A549 (cell line): ENCODE data around the gene SNTG2. TPM values are rescaled to one million over a fixed set of nuclear protein-coding genes. Genes with fewer than 3 reads are reported as not detected.

ENCODE experiments used
- ATAC-seq, 2 experiments: fragments of 200-7000 bp in 1 of 2; fragments of >200 bp in 1 of 2; cut with Nextera tagmentation in 1 of 2; cut with Tn5 transposase in 1 of 2; 3 replicates each; pipeline versions ENCODE4 v1.8.0 to v1.9.1; 2018 to 2020; ENCODE audit warnings: mild to moderate bottlenecking in 1 of 2, moderate library complexity in 1 of 2
- CTCF ChIA-PET: fragments of 300-600 bp; sonication (Branson Sonifier 250); formaldehyde crosslinking; extraction: SDS; loops from one replicate; lab custom pipeline; 2021; ENCODE audit warnings: antibody characterized with exemption, inconsistent platforms; lab: Yijun Ruan, JAX
- POLR2A ChIA-PET: fragments of 350-600 bp; formaldehyde crosslinking; extraction: SDS; loops from one replicate; lab custom pipeline; 2021; ENCODE audit warnings: antibody characterized with exemption, inconsistent platforms; lab: Yijun Ruan, JAX
- DNase-seq, 2 experiments: peaks; one replicate each; pipeline versions ENCODE4 v3.0.0 to v3.0.0-alpha.2; 2011 to 2016; ENCODE audit warnings: low read depth in 1 of 2, low spot score in 1 of 2
- FAIRE-seq: peaks from 2 replicates; lab custom pipeline; 2011; peaks lifted over from hg19 to GRCh38; lab: Jason Lieb, UNC
- H3K27ac ChIP-seq, 2 experiments: fragments of >200 bp; sonication (Bioruptor Twin); formaldehyde crosslinking; 3 replicates each; pipeline ENCODE4 v1.5.1; 2016 to 2017
- H3K4me1 ChIP-seq: fragments of >200 bp; sonication (Bioruptor Twin); formaldehyde crosslinking; 3 replicates; pipeline ENCODE4 v1.6.1; 2016
- H3K4me2 ChIP-seq: fragments of >200 bp; sonication (Bioruptor Twin); formaldehyde crosslinking; 3 replicates; pipeline ENCODE4 v1.6.1; 2016
- H3K4me3 ChIP-seq: fragments of >200 bp; sonication (Bioruptor Twin); formaldehyde crosslinking; 3 replicates; pipeline ENCODE4 v1.5.1; 2016
- H3K9me3 ChIP-seq: fragments of >200 bp; sonication (Bioruptor Twin); formaldehyde crosslinking; 3 replicates; pipeline ENCODE4 v1.6.1; 2016
- BCL3 ChIP-seq: fragments of >200 bp; sonication (Bioruptor Twin); formaldehyde crosslinking; IDR thresholded peaks from 3 replicates; pipeline ENCODE4 v1.6.1; 2016
- BHLHE40 ChIP-seq: IDR thresholded peaks from 2 replicates; pipeline ENCODE4 v1.6.1; 2012; ENCODE audit warnings: low read depth, low read length, inconsistent platforms
- CHD4 ChIP-seq: fragments of 200-600 bp; sonication (generic); IDR thresholded peaks from 2 replicates; pipeline ENCODE4 v1.6.1; 2016; ENCODE audit warnings: antibody characterized with exemption, mild to moderate bottlenecking, borderline replicate concordance
- EHF ChIP-seq: fragments of 250-450 bp; sonication (Bioruptor Pico); IDR thresholded peaks from 2 replicates; pipeline ENCODE4 v1.5.0; 2020; ENCODE audit warnings: mild to moderate bottlenecking
- ELK1 ChIP-seq: fragments of 150-350 bp; IDR thresholded peaks from 2 replicates; pipeline ENCODE4 v1.6.1; 2014; ENCODE audit warnings: low read depth, mild to moderate bottlenecking, low read length
- FOSL2 ChIP-seq, 2 experiments: fragments of 450-650 bp in 1 of 2; fragments of >200 bp in 1 of 2; sonication (Bioruptor Twin) in 1 of 2; formaldehyde crosslinking; IDR thresholded peaks; 2 replicates each; pipeline versions ENCODE4 v1.5.0 to v1.6.1; 2016 to 2020; ENCODE audit warnings: mild to moderate bottlenecking in 1 of 2, moderate library complexity in 1 of 2
- FOXS1 ChIP-seq: fragments of 250-450 bp; sonication (Bioruptor Pico); IDR thresholded peaks from 2 replicates; pipeline ENCODE4 v1.5.0; 2020; ENCODE audit warnings: mild to moderate bottlenecking, moderate library complexity
- HES2 ChIP-seq: fragments of >200 bp; sonication (Bioruptor Twin); formaldehyde crosslinking; IDR thresholded peaks from 2 replicates; pipeline ENCODE4 v1.6.1; 2016
- HEYL ChIP-seq: fragments of 250-450 bp; sonication (Bioruptor Pico); IDR thresholded peaks from 2 replicates; pipeline ENCODE4 v1.8.0; 2021; ENCODE audit warnings: mild to moderate bottlenecking, moderate library complexity
- KDM5A ChIP-seq: fragments of 200-600 bp; sonication (generic); IDR thresholded peaks from 2 replicates; pipeline ENCODE4 v1.6.1; 2016; ENCODE audit warnings: antibody characterized with exemption, mild to moderate bottlenecking
- MAFK ChIP-seq: fragments of 450-650 bp; IDR thresholded peaks from 2 replicates; pipeline ENCODE4 v1.6.1; 2014; ENCODE audit not compliant: partially characterized antibody
- MAX ChIP-seq: IDR thresholded peaks from 2 replicates; pipeline ENCODE4 v1.6.1; 2012
- NFE2L2 ChIP-seq: fragments of 150-350 bp; conservative IDR thresholded peaks from 2 replicates; pipeline ENCODE4 v1.6.1; 2014; ENCODE audit warnings: low read length
- NPAS2 ChIP-seq: fragments of 250-450 bp; sonication (Bioruptor Pico); IDR thresholded peaks from 2 replicates; pipeline ENCODE4 v1.8.0; 2022; ENCODE audit warnings: mild to moderate bottlenecking, moderate library complexity, borderline replicate concordance
- NR3C1 ChIP-seq: fragments of >200 bp; sonication (Bioruptor Twin); formaldehyde crosslinking; IDR thresholded peaks from 3 replicates; pipeline ENCODE4 v1.6.1; 2017
- PHF8 ChIP-seq: fragments of 200-600 bp; sonication (generic); IDR thresholded peaks from 2 replicates; pipeline ENCODE4 v1.6.1; 2016; ENCODE audit warnings: low read depth, mild to moderate bottlenecking, antibody characterized with exemption, moderate library complexity, borderline replicate concordance
- POLR2A ChIP-seq: IDR thresholded peaks from 2 replicates; pipeline ENCODE4 v1.6.1; 2012; ENCODE audit warnings: mild to moderate bottlenecking, low read length
- RAD21 ChIP-seq, 2 experiments: fragments of >200 bp in 1 of 2; sonication (Bioruptor Twin) in 1 of 2; formaldehyde crosslinking in 1 of 2; IDR thresholded peaks in 1 of 2; conservative IDR thresholded peaks in 1 of 2; 2 replicates in 1 of 2; 3 replicates in 1 of 2; pipeline ENCODE4 v1.6.1; 2012 to 2018; ENCODE audit warnings: inconsistent platforms in 1 of 2
- RNF2 ChIP-seq: fragments of 200-600 bp; sonication (generic); IDR thresholded peaks from 2 replicates; pipeline ENCODE4 v1.6.1; 2016; ENCODE audit warnings: low read depth, mild to moderate bottlenecking, antibody characterized with exemption, moderate library complexity, borderline replicate concordance
- USF2 ChIP-seq: fragments of 450-650 bp; IDR thresholded peaks from 2 replicates; pipeline ENCODE4 v1.6.1; 2014; ENCODE audit warnings: antibody characterized with exemption
- ZC3H11A ChIP-seq: fragments of 450-650 bp; IDR thresholded peaks from 2 replicates; pipeline ENCODE4 v1.6.1; 2014; ENCODE audit warnings: antibody characterized with exemption, mild to moderate bottlenecking
- ZNF302 ChIP-seq: fragments of 250-450 bp; sonication (Bioruptor Pico); IDR thresholded peaks from 2 replicates; pipeline ENCODE4 v1.9.0; 2021; ENCODE audit warnings: inconsistent platforms, mild to moderate bottlenecking, moderate library complexity
- WGBS: methylation state at CpG from one replicate; pipeline ENCODE4 v1.1.6; 2017; ENCODE audit errors: missing lambda C conversion rate; 5-methylcytosine and 5-hydroxymethylcytosine counted together
- polyA plus RNA-seq, 4 experiments: library from polyadenylated mRNA; depleted of rRNA in 3 of 4; stranded (reverse); fragments of >200 nt; fragmentation: RNase III in 1 of 4; extraction: RNeasy Plus Mini Kit Qiagen cat#74134 plus additional on column Dnase treatment in 1 of 4; gene quantifications; 2 replicates in 3 of 4; 3 replicates in 1 of 4; pipeline ENCODE4 v1.2.3, GENCODE V29; 2011 to 2017

SNTG2 gene
- polyA plus RNA-seq, 2 of the 4 experiments (the other 2 are of a cell fraction), result not detected

GRCh38 chr2:1339388-1340140 is 388.9 kb downstream of the SNTG2 start:
- no peaks in the 10 kb centered on the region for H3K4me1 ChIP-seq
- TF ChIP-seq RNF2 (no peak), EHF (CRISPR knock-in tag) (no peak), NR3C1 (no peak), HES2 (no peak), BHLHE40 (no peak), MAX (no peak), CHD4 (no peak), POLR2A (no peak), ELK1 (no peak), FOSL2 (IDR thresholded peaks at IDR 0.05) (no peak), FOSL2 (CRISPR knock-in tag; IDR thresholded peaks at IDR 0.05) (no peak), HEYL (no peak), ZNF302 (CRISPR knock-in tag) (no peak)
- no peak for FAIRE-seq
- no peaks in the 10 kb centered on the region for H3K9me3 ChIP-seq
- H3K4me3 ChIP-seq, result no peak overlapping the region
- H3K27ac ChIP-seq, result no peak overlapping the region
- ATAC-seq, result no peak
- whole genome bisulfite sequencing, result 18% methylated on average over 10 of the region's 10 CpGs
- ChIA-PET CTCF (no interaction called here), POLR2A (no interaction called here)
- DNase-seq, result no peak
- H3K4me2 ChIP-seq, result no peak overlapping the region

GRCh38 chr2:1340141-1340512 is 389.5 kb downstream of the SNTG2 start:
- H3K4me2 ChIP-seq, result no peak overlapping the region
- H3K27ac ChIP-seq, result no peak overlapping the region
- FAIRE-seq, result no peak
- ChIA-PET POLR2A (no interaction called here), CTCF (no interaction called here)
- no peaks in the 10 kb centered on the region for H3K9me3 ChIP-seq
- ATAC-seq, result no peak
- no peak for DNase-seq
- TF ChIP-seq EHF (CRISPR knock-in tag) (no peak), HEYL (no peak), BCL3 (no peak), ZC3H11A (no peak), NFE2L2 (no peak), PHF8 (no peak), MAFK (no peak), HES2 (no peak), RAD21 (conservative IDR thresholded peaks at IDR 0.05 in 1 of 2, IDR thresholded peaks at IDR 0.05 in 1 of 2) (no peak), KDM5A (no peak), FOXS1 (CRISPR knock-in tag) (no peak), NPAS2 (CRISPR knock-in tag) (no peak), USF2 (no peak)
- 9% methylated on average over 5 of the region's 5 CpGs for WGBS
- H3K4me1 ChIP-seq, result no peaks in the 10 kb centered on the region
- H3K4me3 ChIP-seq, result no peak overlapping the region
